Measurements from ENCODE around the gene SNTB2. TPM values are rescaled to one million over a fixed set of nuclear protein-coding genes. Genes with fewer than 3 reads are reported as not detected.

Gene SNTB2
- total and polyA plus RNA-seq, 2 of the 4 experiments (the other 2 are of a cell fraction) = 23.5 to 47.5 TPM

DNA sequence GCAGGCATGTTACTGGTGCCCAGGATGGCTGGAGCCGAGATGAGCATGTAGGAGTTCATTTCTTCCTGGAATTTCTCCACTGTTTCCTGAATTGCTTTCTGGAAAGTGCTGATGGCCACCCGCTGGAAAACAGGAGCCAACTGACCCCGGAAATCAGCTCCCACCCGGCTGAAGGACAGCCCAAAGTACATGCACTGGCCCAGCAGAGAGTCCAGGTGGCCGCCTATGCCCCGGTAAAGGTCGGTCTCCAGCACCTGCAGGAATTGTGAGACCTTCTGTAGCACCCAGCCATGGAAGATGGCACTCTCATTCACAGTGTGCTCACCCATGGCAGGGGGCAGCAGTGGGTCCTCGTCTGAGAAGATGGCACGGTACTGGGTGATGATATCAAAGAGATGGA, 147.7 kb downstream of the SNTB2 start (continued):
- TF ChIP-seq, protein P1, sequence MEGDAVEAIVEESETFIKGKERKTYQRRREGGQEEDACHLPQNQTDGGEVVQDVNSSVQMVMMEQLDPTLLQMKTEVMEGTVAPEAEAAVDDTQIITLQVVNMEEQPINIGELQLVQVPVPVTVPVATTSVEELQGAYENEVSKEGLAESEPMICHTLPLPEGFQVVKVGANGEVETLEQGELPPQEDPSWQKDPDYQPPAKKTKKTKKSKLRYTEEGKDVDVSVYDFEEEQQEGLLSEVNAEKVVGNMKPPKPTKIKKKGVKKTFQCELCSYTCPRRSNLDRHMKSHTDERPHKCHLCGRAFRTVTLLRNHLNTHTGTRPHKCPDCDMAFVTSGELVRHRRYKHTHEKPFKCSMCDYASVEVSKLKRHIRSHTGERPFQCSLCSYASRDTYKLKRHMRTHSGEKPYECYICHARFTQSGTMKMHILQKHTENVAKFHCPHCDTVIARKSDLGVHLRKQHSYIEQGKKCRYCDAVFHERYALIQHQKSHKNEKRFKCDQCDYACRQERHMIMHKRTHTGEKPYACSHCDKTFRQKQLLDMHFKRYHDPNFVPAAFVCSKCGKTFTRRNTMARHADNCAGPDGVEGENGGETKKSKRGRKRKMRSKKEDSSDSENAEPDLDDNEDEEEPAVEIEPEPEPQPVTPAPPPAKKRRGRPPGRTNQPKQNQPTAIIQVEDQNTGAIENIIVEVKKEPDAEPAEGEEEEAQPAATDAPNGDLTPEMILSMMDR (conservative IDR thresholded peaks at IDR 0.05; ENCODE audit: low read depth, low read length) = no peak
- no peak for TF ChIP-seq SMC3 (IDR thresholded peaks at IDR 0.05; ENCODE audit: low read depth, low read length)

DNA sequence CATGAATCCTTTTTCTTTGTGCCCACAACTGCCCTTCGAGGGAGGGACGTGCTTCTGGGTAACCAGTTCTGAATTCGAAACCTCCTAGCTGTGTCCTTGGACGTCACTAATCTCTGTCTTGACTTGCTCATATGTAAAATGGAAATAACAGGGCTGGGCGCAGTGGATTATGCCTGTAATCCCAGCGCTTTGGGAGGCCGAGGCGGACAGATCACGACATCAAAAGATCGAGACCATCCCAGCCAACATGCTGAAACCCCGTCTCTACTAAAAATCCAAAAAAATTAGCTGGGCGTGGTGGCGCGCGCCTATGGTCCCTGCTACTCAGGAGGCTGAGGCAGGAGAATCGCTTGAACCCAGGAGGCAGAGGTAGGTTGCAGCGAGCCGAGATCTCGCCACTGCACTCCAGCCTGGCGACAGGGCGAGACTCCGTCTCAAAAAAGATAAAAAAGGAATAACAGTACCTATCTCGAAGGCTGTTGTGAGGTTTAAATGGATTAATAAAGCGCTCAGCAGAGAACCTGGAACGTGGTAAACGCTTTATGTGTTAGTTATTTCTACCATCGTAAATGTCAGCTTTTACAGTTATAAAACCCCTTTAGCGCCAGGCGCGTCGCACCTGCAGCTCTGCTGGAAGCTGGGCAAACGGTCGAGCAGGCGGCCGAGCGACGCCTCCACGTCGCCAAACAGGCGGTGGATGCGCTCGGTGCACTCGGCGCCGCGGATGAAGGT, 151.8 kb downstream of the SNTB2 start:
- no TSS peak for BruUV-seq (replicated peaks)
- peaks cover 31% of the 10 kb centered on the region for H3K36me3 ChIP-seq (ENCODE audit: control insufficient read depth, insufficient read depth, low read length)
- CTCF ChIA-PET = no interaction called here

More for the DNA sequence above, 151.8 kb downstream of the SNTB2 start:
- H2AK5ac ChIP-seq (ENCODE audit: low read depth, low read length) = peak overlapping the region; percentile 83; the same call in 1 of the 2 replicates
- peak overlapping the region; percentile 97 for H2AK9ac ChIP-seq (replicated peaks; ENCODE audit: low read depth, low read length, poor library complexity)
- POLR2A ChIA-PET (ENCODE audit: unreplicated experiment) = interaction anchor here (0.6 kb wide), 1 partner anchor 9 kb away, joined by 5 read pairs; no protein-coding TSS in a partner anchor
- no peak overlapping the region for H2BK20ac ChIP-seq (ENCODE audit: low read depth, low read length)
- peak overlapping the region; percentile 65 to 74 for H4K8ac ChIP-seq (ENCODE audit: low read depth in 2 of 2, low read length in 2 of 2)
- in situ Hi-C loops (cut with MboI; ENCODE audit: low sequenced_read_pairs) (no loop called here), intact Hi-C loops (cut with micrococcal nuclease) (loop anchor here (1.0 kb wide), 1 partner anchor 416 kb away; the partner anchor contains the start of gene NOB1), dilution Hi-C loops (cut with HindIII; ENCODE audit: low sequenced_read_pairs, unreplicated experiment) (no loop called here)
- peak overlapping the region; percentile 68 for H3K27ac ChIP-seq (ENCODE audit: insufficient read depth, low read length)
- no peaks in the 10 kb centered on the region for H3K9me3 ChIP-seq (ENCODE audit: control insufficient read depth, insufficient read depth, low read length)
- peak overlapping the region; percentile 86 for H3K4me2 ChIP-seq (ENCODE audit: low read depth, low read length)
- no peaks in the 10 kb centered on the region for H4K20me1 ChIP-seq (ENCODE audit: insufficient read depth, low read length)
- peak overlapping the region; percentile 28 for H3K56ac ChIP-seq (ENCODE audit: extremely low read depth, insufficient read depth, low read length)
- ATAC-seq (ENCODE audit: low read depth) (no peak), DNase-seq (no peak)
- peak overlapping the region; percentile 27 for H4K5ac ChIP-seq (ENCODE audit: low read depth, low read length)
- H3K23ac ChIP-seq (ENCODE audit: low read depth, low read length) = peak overlapping the region; percentile 77
- TF ChIP-seq, protein P1 (conservative IDR thresholded peaks at IDR 0.05; ENCODE audit: low read depth, low read length) = no peak
- 0 out of 2 replicates have a peak, but pooled peaks have one; percentile 32 for TF ChIP-seq CHD1 (IDR thresholded peaks at IDR 0.05; ENCODE audit: low read depth, low read length)
- no peak overlapping the region; the same call in 2 of the 3 replicates for H2BK15ac ChIP-seq (ENCODE audit: low read depth, low read length)
- peak overlapping the region; percentile 98 for H2AFZ ChIP-seq (replicated peaks; ENCODE audit: low read length, poor library complexity)
- no peaks in the 10 kb centered on the region for H3K9me1 ChIP-seq (ENCODE audit: insufficient read depth, low read length)
- H3K9ac ChIP-seq (ENCODE audit: low read depth, low read length) = peak overlapping the region; percentile 83
- 11% methylated on average over 18 of the region's 46 CpGs; no CpG with 5 or more reads in 1 of the 2 experiments for WGBS, 2 experiments (ENCODE audit: extremely low coverage in 2 of 2, insufficient read length in 1 of 2)
- 0 out of 2 replicates have a peak overlapping the region, but pooled peaks have one; percentile 15 for H4K91ac ChIP-seq (ENCODE audit: insufficient read depth, low read depth, low read length)
- peaks cover 4% of the 10 kb centered on the region for H3K4me1 ChIP-seq (ENCODE audit: control insufficient read depth, insufficient read depth, low read length)
- no peaks in the 10 kb centered on the region for H3K27me3 ChIP-seq (ENCODE audit: control insufficient read depth, insufficient read depth, low read length)
- no peak overlapping the region for H3K18ac ChIP-seq (ENCODE audit: low read depth, low read length)
- H3K4me3 ChIP-seq (ENCODE audit: insufficient read depth, low read depth, low read length) = peak overlapping the region; percentile 69
- H2BK120ac ChIP-seq (ENCODE audit: low read depth, low read length) = no peak overlapping the region
- H3K14ac ChIP-seq (replicated peaks; ENCODE audit: low read depth, low read length) = peak overlapping the region; percentile 93
- H2BK5ac ChIP-seq (ENCODE audit: low read depth, low read length, poor library complexity, severe bottlenecking) = peak overlapping the region; percentile 75
- H3K4ac ChIP-seq (ENCODE audit: low read depth, low read length) = peak overlapping the region; percentile 74
- H3K79me1 ChIP-seq (ENCODE audit: low read depth in 1 of 2, low read length in 2 of 2) = peaks cover 35 to 65% of the 10 kb centered on the region in 2 experiments

All from IMR-90 (cell line).